Measurements from ENCODE around the gene SLC30A5.

The SLC30A5 gene

DNA sequence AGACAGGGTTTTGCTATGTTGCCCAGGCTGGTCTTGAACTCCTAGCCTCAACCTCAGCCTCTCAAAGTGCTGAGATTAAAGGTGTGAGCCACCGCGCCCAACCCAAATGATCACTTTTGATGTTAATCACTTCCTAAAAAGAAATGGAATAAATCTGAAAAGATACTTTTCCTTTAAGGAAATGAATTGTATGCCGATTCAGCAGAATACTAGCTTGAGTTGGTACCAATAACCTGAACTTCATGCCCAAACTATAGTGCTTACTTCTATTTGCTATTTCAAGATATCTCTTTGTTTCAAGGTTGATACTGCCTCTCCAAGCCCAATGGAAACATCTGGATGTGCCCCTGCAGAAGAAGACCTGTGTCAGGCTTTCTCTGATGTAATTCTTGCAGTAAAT, 77.2 kb downstream of the SLC30A5 start:
- H3K36me3 ChIP-seq (ENCODE audit: insufficient read depth, low read length): no peaks in the 10 kb centered on the region
- no peaks in the 10 kb centered on the region for H3K9me3 ChIP-seq (ENCODE audit: low read length)
- H3K4me3 ChIP-seq (ENCODE audit: low read depth in 1 of 2, low read length in 2 of 2): no peak overlapping the region
- no peak overlapping the region for H3K27ac ChIP-seq (ENCODE audit: low read depth, low read length)
- H3K27me3 ChIP-seq (ENCODE audit: control insufficient read depth in 1 of 2, insufficient read depth in 2 of 2, low read length in 2 of 2): no peaks in the 10 kb centered on the region
- H3K9ac ChIP-seq (ENCODE audit: low read length): no peak overlapping the region
- H3K4me1 ChIP-seq (ENCODE audit: insufficient read depth, low read length): peaks cover 8% of the 10 kb centered on the region
